Measurements from ENCODE around the gene EPB41.

DNA sequence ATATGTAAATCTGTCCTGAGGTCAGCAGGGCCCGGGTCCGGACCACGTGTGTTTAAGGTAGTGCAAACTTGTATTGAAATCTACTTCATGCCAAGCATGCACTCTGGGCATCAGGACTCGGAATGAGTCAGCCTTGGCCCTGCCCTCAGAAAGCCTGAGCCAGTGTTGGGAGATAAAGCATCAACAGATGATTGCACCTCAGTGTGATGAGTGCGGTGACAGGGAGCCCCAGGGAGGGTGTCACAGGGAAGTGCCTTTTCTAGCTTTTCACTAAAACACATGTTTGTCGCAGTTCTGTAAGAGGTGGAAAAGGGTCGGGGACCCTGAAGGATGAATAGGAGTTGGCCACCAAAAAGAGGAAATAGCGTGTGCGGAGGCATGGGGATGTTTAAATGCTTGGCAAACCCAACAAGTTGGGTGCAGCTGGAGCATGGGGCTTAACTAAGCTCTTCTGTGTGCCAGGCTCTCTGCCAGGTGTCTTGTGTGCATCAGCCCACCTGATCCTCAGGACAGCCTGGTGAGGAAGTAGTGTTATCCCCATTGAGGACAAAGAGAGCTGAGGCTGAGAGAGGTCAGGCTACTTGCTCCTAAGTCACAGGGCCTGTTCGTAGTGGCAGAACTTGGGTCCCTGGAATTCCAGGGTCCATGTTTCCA, 48.2 kb upstream of the EPB41 start:
- TF ChIP-seq CTCF (IDR thresholded peaks at IDR 0.05; ENCODE audit: poor library complexity) (no peak), EZH2 (IDR thresholded peaks at IDR 0.05; ENCODE audit: borderline replicate concordance) (no peak), EZH2phosphoT487 (IDR thresholded peaks at IDR 0.05; ENCODE audit: low read depth, severe bottlenecking, unreplicated experiment) (no peak)

All from hepatocyte (in vitro differentiated cells).